ENCODE results near the gene CTSW. TPM values are rescaled to one million over a fixed set of nuclear protein-coding genes. Genes with fewer than 3 reads are reported as not detected.
A peak's percentile ranks its signal among the peaks of the same experiment; 100 is the strongest.

CTSW gene
- total and polyA plus RNA-seq, 12 donors: 0.17 to 7.9 (median 0.55) TPM; not detected in 1

DNA sequence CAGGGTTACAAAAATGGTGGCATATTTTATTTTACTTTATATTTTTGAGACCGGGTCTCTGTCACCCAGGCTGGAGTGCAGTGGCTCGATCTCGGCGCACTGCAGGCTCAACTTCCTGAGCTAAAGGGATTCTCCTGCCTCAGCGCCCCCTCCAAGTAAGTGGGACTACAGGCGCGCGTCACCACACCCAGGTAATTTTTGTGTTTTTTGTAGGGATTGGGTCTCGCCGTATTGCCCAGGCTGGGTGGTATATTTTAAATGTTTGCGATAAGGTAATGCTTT is 21.2 kb downstream of the CTSW start:
- intact Hi-C loops (cut with DNase I): no loop called here
- Histone ChIP-seq H3K27me3 (peaks cover 0 to 9% (median 4%) of the 10 kb centered on the region in 7 donors), H3K9me3 (no peaks in the 10 kb centered on the region), H3K4me1 (peaks cover 6 to 25% (median 17%) of the 10 kb centered on the region in 9 donors), H3K4me3 (peak overlapping the region in 7 of 10 donors; percentile 54 to 72 (median 63)), H3K27ac (peak overlapping the region in 3 of 10 donors; percentile 64 to 93 (median 83)), H3K36me3 (peaks cover 0 to 3% (median 0%) of the 10 kb centered on the region in 9 donors)
- no peak for ATAC-seq
- TF ChIP-seq, protein P1, sequence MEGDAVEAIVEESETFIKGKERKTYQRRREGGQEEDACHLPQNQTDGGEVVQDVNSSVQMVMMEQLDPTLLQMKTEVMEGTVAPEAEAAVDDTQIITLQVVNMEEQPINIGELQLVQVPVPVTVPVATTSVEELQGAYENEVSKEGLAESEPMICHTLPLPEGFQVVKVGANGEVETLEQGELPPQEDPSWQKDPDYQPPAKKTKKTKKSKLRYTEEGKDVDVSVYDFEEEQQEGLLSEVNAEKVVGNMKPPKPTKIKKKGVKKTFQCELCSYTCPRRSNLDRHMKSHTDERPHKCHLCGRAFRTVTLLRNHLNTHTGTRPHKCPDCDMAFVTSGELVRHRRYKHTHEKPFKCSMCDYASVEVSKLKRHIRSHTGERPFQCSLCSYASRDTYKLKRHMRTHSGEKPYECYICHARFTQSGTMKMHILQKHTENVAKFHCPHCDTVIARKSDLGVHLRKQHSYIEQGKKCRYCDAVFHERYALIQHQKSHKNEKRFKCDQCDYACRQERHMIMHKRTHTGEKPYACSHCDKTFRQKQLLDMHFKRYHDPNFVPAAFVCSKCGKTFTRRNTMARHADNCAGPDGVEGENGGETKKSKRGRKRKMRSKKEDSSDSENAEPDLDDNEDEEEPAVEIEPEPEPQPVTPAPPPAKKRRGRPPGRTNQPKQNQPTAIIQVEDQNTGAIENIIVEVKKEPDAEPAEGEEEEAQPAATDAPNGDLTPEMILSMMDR (IDR thresholded peaks at IDR 0.05): no peak
- 69 to 73% methylated on average over 11 of the region's 11 CpGs for WGBS, 2 donors
- DNase-seq: no peak

DNA sequence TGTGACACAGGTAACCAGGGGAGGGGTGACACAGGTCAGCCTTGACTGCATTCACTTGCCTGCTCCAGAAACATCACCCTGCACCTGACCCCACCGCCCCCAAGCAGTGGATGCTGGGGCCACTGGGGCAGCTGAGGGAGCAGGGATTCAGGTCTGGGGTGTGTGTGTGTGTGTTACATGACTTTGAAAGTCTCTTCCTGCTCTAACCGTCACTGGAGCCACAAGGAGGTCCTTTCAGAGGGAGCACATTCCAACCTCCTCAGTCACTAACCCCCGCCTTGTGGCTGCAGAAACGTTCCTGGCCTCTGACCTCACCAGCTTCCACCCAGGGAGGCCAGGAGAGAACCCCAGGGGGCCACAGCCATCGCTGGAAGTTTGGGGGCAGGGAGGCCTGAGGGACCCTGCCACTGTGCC is 23.4 kb downstream of the CTSW start:
- no peak for DNase-seq
- intact Hi-C loops (cut with DNase I): no loop called here
- Histone ChIP-seq H3K4me3 (no peak overlapping the region), H3K27me3 (peaks cover 0 to 9% (median 4%) of the 10 kb centered on the region in 7 donors), H3K9me3 (no peaks in the 10 kb centered on the region), H3K4me1 (peaks cover 6 to 25% (median 17%) of the 10 kb centered on the region in 9 donors), H3K36me3 (no peaks in the 10 kb centered on the region), H3K27ac (no peak overlapping the region)
- no peak for ATAC-seq
- TF ChIP-seq, protein P1 (IDR thresholded peaks at IDR 0.05): no peak
- WGBS, 2 donors: 31 to 34% methylated on average over 5 of the region's 5 CpGs

DNA sequence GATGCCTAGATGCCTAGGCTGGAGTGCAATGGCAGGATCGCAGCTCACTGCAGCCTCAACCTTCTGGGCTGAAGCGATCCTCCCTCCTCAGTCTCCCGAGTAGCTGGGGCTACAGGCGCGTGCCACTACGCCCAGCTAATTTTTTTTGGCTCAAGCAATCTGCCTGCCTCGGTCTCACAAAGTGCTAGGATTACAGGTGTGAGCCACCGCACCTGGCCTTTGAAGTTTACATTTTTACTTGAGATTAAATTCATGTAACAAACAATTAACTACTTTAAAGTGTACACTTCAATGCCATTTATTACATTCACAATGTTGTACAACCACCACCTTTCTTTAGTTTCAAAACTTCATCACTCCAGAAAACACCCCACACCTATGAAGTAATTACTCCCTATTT is 24.1 kb downstream of the CTSW start:
- Histone ChIP-seq H3K4me1 (peaks cover 6 to 21% (median 13%) of the 10 kb centered on the region in 9 donors), H3K9me3 (no peaks in the 10 kb centered on the region), H3K27me3 (peaks cover 0 to 9% (median 4%) of the 10 kb centered on the region in 7 donors), H3K4me3 (no peak overlapping the region), H3K27ac (no peak overlapping the region), H3K36me3 (no peaks in the 10 kb centered on the region)
- 81 to 88% methylated on average over 8 of the region's 8 CpGs for WGBS, 2 donors
- DNase-seq (no peak), ATAC-seq (no peak)
- TF ChIP-seq, protein P1 (IDR thresholded peaks at IDR 0.05): no peak
- intact Hi-C loops (cut with DNase I): no loop called here

DNA sequence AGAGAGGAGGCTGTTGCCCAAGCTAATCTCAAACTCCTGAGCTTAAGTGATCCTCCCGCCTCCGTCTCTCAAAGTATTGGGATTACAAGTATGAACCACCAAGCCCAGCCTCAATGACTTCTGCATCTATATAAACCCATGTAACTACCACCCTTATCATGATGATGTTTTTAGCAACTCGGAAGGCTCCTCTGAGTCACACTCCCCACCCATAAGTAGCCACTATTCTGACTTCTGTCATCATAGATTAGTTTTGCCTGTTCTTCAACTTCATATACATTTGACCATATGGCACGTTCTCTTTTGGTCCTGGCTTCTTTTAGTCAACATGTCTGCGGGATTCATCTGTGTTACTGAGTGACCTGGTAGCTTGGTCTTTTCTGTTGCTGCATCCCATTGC is 27.0 kb downstream of the CTSW start:
- Histone ChIP-seq H3K9me3 (no peaks in the 10 kb centered on the region), H3K36me3 (no peaks in the 10 kb centered on the region), H3K4me1 (peaks cover 3 to 8% (median 5%) of the 10 kb centered on the region in 9 donors), H3K27me3 (no peaks in the 10 kb centered on the region), H3K4me3 (no peak overlapping the region), H3K27ac (no peak overlapping the region)
- no peak for ATAC-seq
- intact Hi-C loops (cut with DNase I): no loop called here
- TF ChIP-seq, protein P1 (IDR thresholded peaks at IDR 0.05): no peak
- 83 to 84% methylated on average over 5 of the region's 5 CpGs for WGBS, 2 donors
- DNase-seq: no peak
